Memory B cell (primary cell): Measurements from ENCODE around the gene B4GALNT1.

Experiments
- ATAC-seq: fragments of 150-1000 bp; cut with Tn5 transposase; 2 replicates; pipeline ENCODE4 v1.10.0; 2021; ENCODE audit warnings: low read depth, mild to moderate bottlenecking, moderate library complexity
- DNase-seq, 2 donors: peaks; one replicate each; pipeline ENCODE4 v3.0.0; 2022; ENCODE audit warnings: low spot score in 2 of 2
- H3K27ac Mint-ChIP-seq: one replicate; pipeline ENCODE4 v1.8.0; 2022; ENCODE audit warnings: mild to moderate bottlenecking, moderate library complexity, mixed read lengths
- H3K27me3 Mint-ChIP-seq: one replicate; pipeline ENCODE4 v1.8.0; 2022; ENCODE audit warnings: mixed read lengths
- H3K36me3 Mint-ChIP-seq: one replicate; pipeline ENCODE4 v1.8.0; 2022; ENCODE audit warnings: mild to moderate bottlenecking, mixed read lengths
- H3K4me1 Mint-ChIP-seq: one replicate; pipeline ENCODE4 v1.8.0; 2022; ENCODE audit warnings: mixed read lengths
- H3K4me3 Mint-ChIP-seq: one replicate; pipeline ENCODE4 v1.8.0; 2022; ENCODE audit warnings: mild to moderate bottlenecking, moderate library complexity, mixed read lengths
- H3K9me3 Mint-ChIP-seq: one replicate; pipeline ENCODE4 v1.8.0; 2022; ENCODE audit warnings: mixed read lengths

B4GALNT1 gene

GRCh38 chr12:57611827-57612710 is 20.9 kb downstream of the B4GALNT1 start:
- ATAC-seq (no peak), DNase-seq (no peak)
- Mint-ChIP-seq H3K36me3 (no peaks in the 10 kb centered on the region), H3K27ac (no peak overlapping the region), H3K27me3 (peaks cover 18% of the 10 kb centered on the region), H3K9me3 (no peaks in the 10 kb centered on the region), H3K4me3 (no peak overlapping the region), H3K4me1 (peaks cover 34% of the 10 kb centered on the region)

DNA sequence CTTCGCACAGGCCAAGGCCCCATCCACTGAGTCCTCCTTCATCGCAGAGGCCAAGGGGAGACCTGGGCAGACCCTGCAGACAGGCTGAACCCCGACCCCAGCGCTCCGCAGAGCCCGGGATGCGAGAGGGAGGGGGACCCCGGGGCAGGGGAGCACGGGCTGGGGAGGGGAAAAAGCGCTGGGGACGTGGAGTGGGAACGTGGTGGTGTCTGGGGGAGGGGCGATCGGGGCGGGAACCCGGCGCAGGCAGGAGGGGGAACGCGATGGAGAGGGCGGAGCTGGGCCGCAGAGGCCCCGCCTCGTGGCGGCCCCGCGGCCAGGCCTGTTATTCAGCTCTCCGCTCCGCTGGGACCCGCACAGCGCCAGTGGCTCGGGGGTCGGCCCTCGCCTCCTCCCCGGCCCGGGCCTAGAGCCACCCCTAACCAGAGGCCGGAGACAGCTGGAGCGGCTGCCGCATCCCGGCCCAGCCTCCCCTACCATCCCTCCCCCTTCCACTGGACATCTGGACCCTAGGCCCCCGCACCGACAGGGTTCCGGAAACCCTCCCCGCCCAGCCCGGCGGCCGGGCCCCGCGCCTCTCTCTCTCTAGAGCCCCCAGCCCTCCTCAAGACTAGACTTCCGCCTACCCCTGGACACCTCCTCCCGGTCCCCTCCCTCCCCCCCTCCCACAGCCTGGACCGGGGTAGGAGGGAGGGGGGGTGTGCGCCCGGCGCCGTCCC is 21.7 kb downstream of the B4GALNT1 start, which contains the start of gene ARHGEF25:
TSS of gene ARHGEF25 (plus strand) at position 328 of the 719 bp plus-strand sequence. CDS start 460 bp downstream, outside the sequence.
- Mint-ChIP-seq H3K4me3 (peak within 1 kb of the TSS; percentile 80), H3K4me1 (peaks cover 31% of the 10 kb centered on the region), H3K36me3 (no peaks in the 10 kb centered on the region), H3K9me3 (no peaks in the 10 kb centered on the region), H3K27me3 (peaks cover 18% of the 10 kb centered on the region), H3K27ac (no peak within 1 kb of the TSS)
- no peak for DNase-seq
- ATAC-seq, result no peak

GRCh38 chr12:57610554-57611107 is 22.4 kb downstream of the B4GALNT1 start:
- Mint-ChIP-seq H3K4me1 (peaks cover 26% of the 10 kb centered on the region), H3K27me3 (peaks cover 21% of the 10 kb centered on the region), H3K36me3 (no peaks in the 10 kb centered on the region), H3K27ac (no peak overlapping the region), H3K4me3 (peak overlapping the region; percentile 80), H3K9me3 (no peaks in the 10 kb centered on the region)
- DNase-seq (no peak), ATAC-seq (no peak)

DNA sequence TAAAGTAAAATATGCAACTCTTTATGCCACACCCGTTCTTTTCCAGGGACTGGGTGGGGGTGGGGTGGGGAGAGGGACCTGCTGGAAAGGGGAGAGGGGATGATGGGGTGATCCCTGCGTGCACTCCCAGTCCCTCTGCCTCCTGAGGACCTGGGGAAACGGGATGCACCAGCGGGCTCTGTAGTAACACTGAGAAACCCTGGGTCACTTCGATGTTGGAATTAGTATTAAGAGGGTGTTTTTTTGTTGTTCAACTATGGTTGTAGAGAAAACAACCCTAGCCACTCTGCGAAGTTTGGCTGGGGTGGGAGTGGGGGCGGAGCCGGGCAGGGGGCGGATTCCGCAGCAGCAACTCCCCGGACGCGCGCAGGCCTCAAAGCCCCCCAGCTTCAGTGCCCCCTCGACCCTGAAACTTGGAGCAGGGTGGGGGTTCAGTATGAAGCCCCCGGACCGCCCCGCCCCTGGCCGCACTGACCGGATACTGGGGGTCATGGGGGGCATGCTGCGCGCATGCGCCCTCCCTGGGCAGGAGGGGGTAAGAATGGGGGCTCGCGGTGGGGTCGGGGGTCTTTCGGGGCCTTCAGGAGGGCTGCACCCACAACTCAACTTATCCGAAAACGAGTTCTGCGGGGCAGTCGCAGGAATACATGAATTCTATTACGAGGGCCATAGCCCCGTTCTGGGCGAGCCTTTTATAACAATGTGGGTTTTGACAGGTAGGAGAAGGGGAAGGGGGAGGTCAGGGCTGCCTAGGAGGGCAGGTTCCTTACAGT is 23.0 kb downstream of the B4GALNT1 start:
- H3K4me3 Mint-ChIP-seq, result peak overlapping the region; percentile 67
- H3K27me3 Mint-ChIP-seq, result peaks cover 21% of the 10 kb centered on the region
- no peak for ATAC-seq
- no peak overlapping the region for H3K27ac Mint-ChIP-seq
- no peaks in the 10 kb centered on the region for H3K36me3 Mint-ChIP-seq
- DNase-seq, result no peak
- no peaks in the 10 kb centered on the region for H3K9me3 Mint-ChIP-seq
- H3K4me1 Mint-ChIP-seq, result peaks cover 20% of the 10 kb centered on the region

GRCh38 chr12:57609101-57609780 is 23.8 kb downstream of the B4GALNT1 start:
- no peak for DNase-seq
- Mint-ChIP-seq H3K4me1 (peaks cover 17% of the 10 kb centered on the region), H3K9me3 (no peaks in the 10 kb centered on the region), H3K36me3 (no peaks in the 10 kb centered on the region), H3K4me3 (no peak overlapping the region), H3K27ac (no peak overlapping the region), H3K27me3 (peaks cover 23% of the 10 kb centered on the region)
- ATAC-seq, result no peak

GRCh38 chr12:57607958-57608663 is 24.9 kb downstream of the B4GALNT1 start:
- Mint-ChIP-seq H3K27ac (no peak overlapping the region), H3K27me3 (peaks cover 25% of the 10 kb centered on the region), H3K4me1 (peaks cover 9% of the 10 kb centered on the region), H3K36me3 (no peaks in the 10 kb centered on the region), H3K9me3 (no peaks in the 10 kb centered on the region), H3K4me3 (no peak overlapping the region)
- DNase-seq (no peak), ATAC-seq (no peak)

GRCh38 chr12:57606821-57607220 is 26.2 kb downstream of the B4GALNT1 start:
- ATAC-seq, result no peak
- Mint-ChIP-seq H3K4me3 (no peak overlapping the region), H3K4me1 (peaks cover 8% of the 10 kb centered on the region), H3K9me3 (no peaks in the 10 kb centered on the region), H3K27ac (no peak overlapping the region), H3K27me3 (peaks cover 25% of the 10 kb centered on the region), H3K36me3 (peaks cover 7% of the 10 kb centered on the region)
- no peak for DNase-seq

DNA sequence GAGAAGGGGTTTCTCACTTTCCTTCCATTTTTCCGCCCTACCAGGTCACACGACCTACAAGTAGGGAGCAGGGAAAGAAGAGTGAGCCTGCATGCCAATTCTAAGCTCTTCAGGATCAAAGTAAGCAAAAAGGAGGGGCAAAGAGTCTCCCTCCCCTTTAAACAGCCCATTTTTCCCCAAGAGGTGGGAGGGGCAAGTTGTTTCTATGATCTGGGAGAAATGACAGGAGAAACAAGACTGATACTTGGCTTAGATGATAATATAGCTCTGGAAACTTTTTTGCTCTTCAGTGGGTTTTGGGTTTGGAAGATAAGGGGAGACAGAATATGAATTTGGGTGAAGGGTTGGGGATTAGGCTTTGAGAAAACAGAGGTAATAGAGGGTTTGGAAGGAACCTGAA is 26.6 kb downstream of the B4GALNT1 start:
- no peak overlapping the region for H3K4me3 Mint-ChIP-seq
- no peak overlapping the region for H3K27ac Mint-ChIP-seq
- ATAC-seq, result no peak
- peaks cover 8% of the 10 kb centered on the region for H3K4me1 Mint-ChIP-seq
- no peak for DNase-seq
- H3K27me3 Mint-ChIP-seq, result peaks cover 25% of the 10 kb centered on the region
- peaks cover 11% of the 10 kb centered on the region for H3K36me3 Mint-ChIP-seq
- no peaks in the 10 kb centered on the region for H3K9me3 Mint-ChIP-seq

GRCh38 chr12:57605811-57606311 is 27.1 kb downstream of the B4GALNT1 start:
- H3K4me3 Mint-ChIP-seq, result no peak overlapping the region
- DNase-seq, result no peak
- H3K36me3 Mint-ChIP-seq, result peaks cover 11% of the 10 kb centered on the region
- ATAC-seq, result no peak
- H3K27ac Mint-ChIP-seq, result no peak overlapping the region
- no peaks in the 10 kb centered on the region for H3K9me3 Mint-ChIP-seq
- peaks cover 8% of the 10 kb centered on the region for H3K4me1 Mint-ChIP-seq
- H3K27me3 Mint-ChIP-seq, result peaks cover 23% of the 10 kb centered on the region

DNA sequence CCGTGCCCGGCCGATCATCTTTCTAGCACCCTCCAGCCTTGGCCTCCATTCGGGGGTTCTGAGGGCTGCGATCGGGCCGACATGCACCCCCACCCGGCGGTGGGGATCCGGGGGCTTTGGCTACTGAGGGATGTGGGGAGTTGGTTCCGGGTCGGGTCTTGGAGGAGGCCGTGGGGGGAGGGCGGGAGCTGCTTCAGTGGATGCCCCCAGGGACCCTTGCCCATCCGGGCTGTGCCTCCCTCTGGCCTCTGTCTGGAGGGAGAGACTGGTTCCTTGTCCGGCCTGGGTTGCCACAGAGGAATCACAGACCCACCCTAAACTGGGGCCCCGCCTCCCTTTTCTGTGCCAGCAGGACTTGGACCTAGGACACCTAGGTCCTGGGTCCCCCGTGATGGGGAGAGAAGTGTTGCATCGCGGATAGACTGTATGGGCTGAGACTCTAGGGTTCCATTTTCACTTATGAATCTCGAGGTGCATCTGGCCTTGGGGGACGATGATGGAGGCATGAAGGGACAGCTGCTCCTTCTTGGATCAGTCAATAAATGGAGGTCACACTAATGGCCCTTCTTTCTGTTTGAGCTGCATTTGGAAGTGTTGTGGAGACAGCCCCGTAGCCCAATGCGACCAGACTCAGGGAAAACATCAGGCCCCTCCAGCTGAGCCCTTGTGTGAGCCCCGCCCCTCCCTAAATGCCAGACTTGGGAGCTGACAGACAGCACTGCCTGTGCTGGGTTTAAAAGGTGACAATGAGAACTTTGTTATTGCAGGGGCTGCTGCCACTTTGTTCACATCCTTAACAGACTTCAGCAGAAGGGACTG is 27.8 kb downstream of the B4GALNT1 start:
- Mint-ChIP-seq H3K9me3 (no peaks in the 10 kb centered on the region), H3K4me3 (peak overlapping the region; percentile 81), H3K4me1 (peaks cover 6% of the 10 kb centered on the region), H3K27ac (no peak overlapping the region), H3K27me3 (peaks cover 22% of the 10 kb centered on the region), H3K36me3 (peaks cover 14% of the 10 kb centered on the region)
- ATAC-seq (peak; percentile 45), DNase-seq (no peak)

- peaks cover 20% of the 10 kb centered on the region for H3K27me3 Mint-ChIP-seq
- no peak for DNase-seq
- peaks cover 18% of the 10 kb centered on the region for H3K36me3 Mint-ChIP-seq
Measured at GRCh38 chr12:57604454-57604991, 28.5 kb downstream of the B4GALNT1 start, which contains the start of gene DTX3. TSS of gene DTX3 (plus strand) at chr12:57604824. CDS start at chr12:57606518, 1,694 bp downstream.

More at GRCh38 chr12:57604454-57604991, 28.5 kb downstream of the B4GALNT1 start, which contains the start of gene DTX3:
- peak; percentile 73 for ATAC-seq
- Mint-ChIP-seq H3K9me3 (no peaks in the 10 kb centered on the region), H3K4me3 (peak within 1 kb of the TSS; percentile 81), H3K27ac (no peak within 1 kb of the TSS), H3K4me1 (peaks cover 6% of the 10 kb centered on the region)
